ENCODE results near the gene ARHGEF10L. TPM values are rescaled to one million over a fixed set of nuclear protein-coding genes. Genes with fewer than 3 reads are reported as not detected.
A peak's percentile ranks its signal among the peaks of the same experiment; 100 is the strongest.

The ARHGEF10L gene
- total RNA-seq, 4 donors from 2014 or later = 30.0 to 61.4 (median 44.7) TPM

DNA sequence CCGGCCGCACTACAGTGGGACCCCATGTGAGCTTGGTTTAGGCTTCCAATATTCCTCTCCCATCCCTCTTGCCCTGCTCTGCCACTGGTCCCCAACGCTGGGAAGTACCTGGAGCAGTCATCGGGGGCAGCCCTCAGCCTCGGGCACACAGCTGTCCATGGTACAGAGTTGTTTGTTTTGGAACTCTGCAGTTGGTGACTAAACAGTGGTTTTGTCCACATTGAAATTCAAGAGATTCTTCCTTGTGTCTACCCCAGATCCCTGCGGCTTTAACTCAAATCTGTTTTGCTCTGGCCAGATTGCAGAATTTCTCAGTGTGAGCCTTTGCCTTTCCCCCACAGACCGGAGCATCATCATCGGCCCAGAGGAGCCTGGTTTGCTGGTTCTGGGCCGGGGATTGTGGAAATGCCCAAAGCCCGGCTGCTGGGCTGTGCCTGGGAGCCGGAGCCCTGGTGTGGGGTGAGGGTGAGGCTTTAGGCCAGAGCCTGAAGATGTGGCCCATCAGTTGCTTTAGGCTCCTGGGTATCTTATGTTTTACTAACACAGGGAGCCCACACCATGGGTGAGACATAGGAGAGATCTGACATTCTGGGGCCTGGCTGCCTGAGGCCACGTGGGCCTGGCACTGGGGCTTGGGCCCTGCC lies 93.2 kb downstream of the ARHGEF10L start:
- intact Hi-C loops (cut with DNase I) = no loop called here
- H3K9me3 ChIP-seq = no peaks in the 10 kb centered on the region
- TF ChIP-seq POLR2A (IDR thresholded peaks at IDR 0.05) = no peak
- TF ChIP-seq, protein P1, sequence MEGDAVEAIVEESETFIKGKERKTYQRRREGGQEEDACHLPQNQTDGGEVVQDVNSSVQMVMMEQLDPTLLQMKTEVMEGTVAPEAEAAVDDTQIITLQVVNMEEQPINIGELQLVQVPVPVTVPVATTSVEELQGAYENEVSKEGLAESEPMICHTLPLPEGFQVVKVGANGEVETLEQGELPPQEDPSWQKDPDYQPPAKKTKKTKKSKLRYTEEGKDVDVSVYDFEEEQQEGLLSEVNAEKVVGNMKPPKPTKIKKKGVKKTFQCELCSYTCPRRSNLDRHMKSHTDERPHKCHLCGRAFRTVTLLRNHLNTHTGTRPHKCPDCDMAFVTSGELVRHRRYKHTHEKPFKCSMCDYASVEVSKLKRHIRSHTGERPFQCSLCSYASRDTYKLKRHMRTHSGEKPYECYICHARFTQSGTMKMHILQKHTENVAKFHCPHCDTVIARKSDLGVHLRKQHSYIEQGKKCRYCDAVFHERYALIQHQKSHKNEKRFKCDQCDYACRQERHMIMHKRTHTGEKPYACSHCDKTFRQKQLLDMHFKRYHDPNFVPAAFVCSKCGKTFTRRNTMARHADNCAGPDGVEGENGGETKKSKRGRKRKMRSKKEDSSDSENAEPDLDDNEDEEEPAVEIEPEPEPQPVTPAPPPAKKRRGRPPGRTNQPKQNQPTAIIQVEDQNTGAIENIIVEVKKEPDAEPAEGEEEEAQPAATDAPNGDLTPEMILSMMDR (IDR thresholded peaks at IDR 0.05) = no peak
- peaks cover 0 to 25% (median 11%) of the 10 kb centered on the region in 3 donors for H3K4me1 ChIP-seq
- WGBS, 2 donors = 64 to 83% methylated on average over 4 to 8 of the region's 12 CpGs
- no peak overlapping the region for H3K4me3 ChIP-seq
- no peaks in the 10 kb centered on the region for H3K27me3 ChIP-seq
- peak overlapping the region in 2 of 4 donors; percentile 21 to 87 for H3K27ac ChIP-seq
- no peak for DNase-seq
- H3K36me3 ChIP-seq = peaks cover 15 to 100% (median 54%) of the 10 kb centered on the region in 3 donors

DNA sequence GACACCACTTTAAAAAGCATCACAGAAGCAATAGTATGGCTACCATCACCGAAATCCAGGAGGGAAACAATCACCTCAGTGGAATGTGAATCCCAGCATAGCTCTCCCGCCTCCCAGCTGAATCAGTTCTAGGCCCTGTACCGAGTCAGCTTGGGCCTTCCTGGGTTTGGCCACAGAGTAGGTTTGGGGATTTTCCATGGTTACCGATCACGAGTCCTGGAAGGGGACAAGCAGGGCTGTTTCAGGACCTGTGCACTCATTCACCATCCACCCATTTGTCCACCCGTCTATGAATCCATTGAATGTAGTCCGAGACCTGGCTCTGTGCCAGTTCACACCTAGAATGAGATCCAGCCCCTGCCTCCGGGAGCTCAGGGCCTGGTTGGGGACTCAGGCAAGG lies 94.2 kb downstream of the ARHGEF10L start:
- Histone ChIP-seq H3K4me1 (peaks cover 0 to 25% (median 11%) of the 10 kb centered on the region in 3 donors), H3K36me3 (peaks cover 25 to 100% (median 56%) of the 10 kb centered on the region in 3 donors), H3K9me3 (no peaks in the 10 kb centered on the region), H3K27me3 (no peaks in the 10 kb centered on the region), H3K27ac (peak overlapping the region in 1 of 4 donors; percentile 37), H3K4me3 (no peak overlapping the region)
- no peak for DNase-seq
- TF ChIP-seq, protein P1 (IDR thresholded peaks at IDR 0.05) = no peak
- TF ChIP-seq POLR2A (IDR thresholded peaks at IDR 0.05) = no peak
- WGBS, 2 donors = 51 to 60% methylated on average over 3 to 8 of the region's 8 CpGs
- intact Hi-C loops (cut with DNase I) = no loop called here

DNA sequence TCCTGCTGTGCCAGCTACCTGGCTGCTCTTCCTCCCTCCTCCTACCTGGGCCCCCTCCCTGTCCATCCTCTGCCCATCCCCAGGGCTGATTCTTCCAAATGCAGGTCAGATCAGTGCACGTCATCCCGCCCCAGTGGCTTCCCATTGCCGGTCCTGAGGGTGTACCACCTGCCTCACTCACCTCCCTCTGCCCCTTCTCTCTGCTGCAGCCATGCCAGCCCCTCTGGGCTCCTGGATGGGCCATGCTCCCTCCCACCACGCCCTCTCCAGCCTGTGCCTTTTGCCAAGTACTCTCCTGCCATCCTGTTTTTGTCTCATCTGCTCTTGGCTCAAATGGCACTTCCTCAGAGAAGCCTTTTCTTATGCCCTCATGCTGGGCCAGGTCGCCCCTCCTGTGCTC lies 95.8 kb downstream of the ARHGEF10L start:
- peak overlapping the region in 2 of 4 donors; percentile 37 to 39 for H3K27ac ChIP-seq
- intact Hi-C loops (cut with DNase I) = no loop called here
- H3K36me3 ChIP-seq = peaks cover 38 to 100% (median 62%) of the 10 kb centered on the region in 3 donors
- no peaks in the 10 kb centered on the region for H3K9me3 ChIP-seq
- no peak for DNase-seq
- H3K4me3 ChIP-seq = no peak overlapping the region
- no peaks in the 10 kb centered on the region for H3K27me3 ChIP-seq
- peaks cover 0 to 14% (median 5%) of the 10 kb centered on the region in 3 donors for H3K4me1 ChIP-seq
- TF ChIP-seq POLR2A (IDR thresholded peaks at IDR 0.05) = no peak
- TF ChIP-seq, protein P1 (IDR thresholded peaks at IDR 0.05) = no peak
- 71 to 75% methylated on average over 4 to 5 of the region's 5 CpGs for WGBS, 2 donors

DNA sequence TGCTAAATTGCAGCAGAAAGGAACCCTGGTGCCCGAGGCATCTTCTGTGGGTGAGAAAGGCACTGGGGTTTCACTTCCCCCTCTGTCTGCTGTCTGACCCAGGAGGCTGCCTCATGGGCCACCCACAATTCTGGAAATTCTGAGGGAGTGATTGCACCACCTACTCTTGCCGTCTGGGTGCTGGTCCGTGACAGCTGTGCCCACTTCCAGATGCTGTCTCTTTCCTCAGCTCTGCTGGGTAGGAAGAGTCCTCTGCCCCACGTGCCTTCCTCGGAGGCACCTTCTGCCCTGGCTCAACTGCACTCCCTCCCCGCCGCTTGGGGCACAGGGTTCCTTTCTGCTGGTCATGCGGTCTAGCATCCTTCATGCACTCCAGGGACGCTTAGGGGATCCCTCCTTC lies 96.3 kb downstream of the ARHGEF10L start:
- Histone ChIP-seq H3K36me3 (peaks cover 38 to 100% (median 66%) of the 10 kb centered on the region in 3 donors), H3K9me3 (no peaks in the 10 kb centered on the region), H3K4me1 (peaks cover 0 to 8% (median under 1%) of the 10 kb centered on the region in 3 donors), H3K4me3 (no peak overlapping the region), H3K27me3 (no peaks in the 10 kb centered on the region), H3K27ac (peak overlapping the region in 2 of 4 donors; percentile 5 to 39)
- intact Hi-C loops (cut with DNase I) = no loop called here
- 73 to 86% methylated on average over 3 to 8 of the region's 9 CpGs for WGBS, 2 donors
- TF ChIP-seq, protein P1 (IDR thresholded peaks at IDR 0.05) = no peak
- TF ChIP-seq POLR2A (IDR thresholded peaks at IDR 0.05) = no peak
- no peak for DNase-seq

DNA sequence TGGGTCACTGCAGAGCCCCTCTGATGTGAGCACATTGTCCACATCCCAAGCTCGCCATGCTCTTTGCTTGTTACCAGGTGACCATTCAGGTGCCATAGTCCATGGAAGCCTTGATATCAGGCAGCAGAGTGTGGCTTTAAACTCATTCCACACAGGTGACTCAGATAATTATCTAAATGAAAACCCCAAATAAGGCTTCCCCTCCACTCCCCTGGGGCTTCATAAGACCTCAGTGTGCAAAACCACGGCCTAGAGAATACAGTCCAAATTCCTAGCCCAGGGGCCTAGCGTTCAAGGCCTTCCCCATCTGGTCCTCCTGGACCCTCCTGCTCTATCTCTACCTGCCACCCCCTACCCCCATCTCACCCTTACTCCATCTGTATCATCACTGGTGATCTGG lies 97.1 kb downstream of the ARHGEF10L start:
- 72 to 73% methylated on average over 3 of the region's 3 CpGs for WGBS, 2 donors
- intact Hi-C loops (cut with DNase I) = no loop called here
- H3K4me1 ChIP-seq = peaks cover 0 to 7% (median 0%) of the 10 kb centered on the region in 3 donors
- TF ChIP-seq POLR2A (IDR thresholded peaks at IDR 0.05) = no peak
- TF ChIP-seq, protein P1 (IDR thresholded peaks at IDR 0.05) = no peak
- no peak for DNase-seq
- no peak overlapping the region for H3K27ac ChIP-seq
- H3K9me3 ChIP-seq = no peaks in the 10 kb centered on the region
- H3K4me3 ChIP-seq = no peak overlapping the region
- H3K36me3 ChIP-seq = peaks cover 38 to 100% (median 62%) of the 10 kb centered on the region in 3 donors
- no peaks in the 10 kb centered on the region for H3K27me3 ChIP-seq
